Fibroblast of skin of back (primary cell): Measurements from ENCODE around the gene PRKG1.
A peak's percentile ranks its signal among the peaks of the same experiment; 100 is the strongest.
"Not testable (repeated sequence)": the region's sequence is repeated elsewhere in the genome, so short reads cannot be mapped to it uniquely, and the experiment has no call there.

Experiments used
- DNase-seq: peaks from one replicate; pipeline ENCODE4 v3.0.0-alpha.2; 2013

PRKG1 gene

DNA sequence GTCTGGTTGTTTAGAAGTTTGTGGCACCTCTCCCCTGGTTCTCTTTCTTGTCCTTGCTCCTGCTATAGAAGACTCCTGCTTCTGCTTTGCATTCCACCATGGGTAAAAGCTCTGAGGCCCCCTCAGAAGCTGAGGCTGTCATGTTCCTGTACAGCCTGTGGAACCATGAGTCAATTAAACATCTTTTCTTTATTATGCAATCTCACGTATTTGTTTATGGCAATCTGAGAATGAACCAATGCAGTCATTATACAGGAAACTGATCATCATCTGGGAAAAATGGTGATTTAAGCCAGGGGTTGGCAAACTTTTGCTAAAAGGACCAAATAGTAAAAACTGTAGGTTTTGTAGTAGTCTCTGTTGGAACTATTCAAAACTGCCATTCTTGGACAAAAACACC is 449.8 kb downstream of the PRKG1 start:
- DNase-seq, result peak; percentile 16

DNA sequence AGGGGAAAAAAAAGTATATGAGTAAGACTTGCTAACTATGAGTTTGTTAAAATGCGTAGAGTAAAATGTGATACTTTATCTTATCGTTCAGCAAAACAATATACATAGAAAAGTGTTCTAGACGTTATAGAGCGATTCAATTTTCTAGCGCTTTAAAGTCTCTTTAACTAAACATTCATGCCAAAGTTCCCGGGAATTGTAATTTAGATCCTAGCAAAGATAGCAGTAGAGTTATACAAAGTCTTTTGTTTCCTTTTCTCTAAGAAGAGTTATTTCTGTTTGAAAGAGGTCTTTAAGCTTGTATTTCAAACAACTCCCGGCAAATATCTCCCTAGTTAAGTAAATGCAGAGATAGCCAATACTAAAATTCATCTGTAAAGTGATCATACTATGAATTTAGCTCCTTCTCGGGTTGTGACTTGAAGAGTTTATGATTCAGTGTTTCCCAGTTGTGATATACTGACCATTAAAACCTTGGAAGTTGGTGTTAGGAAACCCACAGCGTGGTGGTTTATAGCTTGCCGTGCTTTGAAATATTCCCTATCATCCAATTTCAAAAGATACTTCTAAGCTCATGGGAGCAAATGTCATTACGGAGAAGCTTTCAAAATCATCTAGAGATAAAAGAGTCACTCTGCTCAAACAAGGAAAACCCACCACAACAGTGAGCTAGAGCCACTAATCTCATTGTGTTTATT is 453.4 kb downstream of the PRKG1 start:
- DNase-seq, result no peak

DNA sequence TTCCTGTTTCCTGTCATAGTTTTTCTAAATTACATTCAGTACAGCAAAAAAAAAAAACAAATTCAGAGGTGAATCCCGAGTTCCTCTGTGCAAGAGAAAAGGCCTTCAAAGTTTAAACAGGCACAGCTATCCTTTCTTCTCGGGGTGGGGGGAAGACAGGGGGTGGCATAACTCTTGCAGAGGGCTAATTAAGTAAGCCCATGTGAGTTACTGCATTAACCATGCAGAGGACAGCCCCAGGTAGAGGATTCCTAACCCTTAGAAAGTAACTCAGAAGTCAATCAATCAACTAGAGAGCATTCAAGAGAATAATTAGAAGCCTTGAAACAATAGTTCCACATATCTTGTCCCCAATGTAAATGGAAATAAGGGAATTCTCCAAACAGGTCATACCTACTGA is 454.2 kb downstream of the PRKG1 start:
- DNase-seq, result no peak

DNA sequence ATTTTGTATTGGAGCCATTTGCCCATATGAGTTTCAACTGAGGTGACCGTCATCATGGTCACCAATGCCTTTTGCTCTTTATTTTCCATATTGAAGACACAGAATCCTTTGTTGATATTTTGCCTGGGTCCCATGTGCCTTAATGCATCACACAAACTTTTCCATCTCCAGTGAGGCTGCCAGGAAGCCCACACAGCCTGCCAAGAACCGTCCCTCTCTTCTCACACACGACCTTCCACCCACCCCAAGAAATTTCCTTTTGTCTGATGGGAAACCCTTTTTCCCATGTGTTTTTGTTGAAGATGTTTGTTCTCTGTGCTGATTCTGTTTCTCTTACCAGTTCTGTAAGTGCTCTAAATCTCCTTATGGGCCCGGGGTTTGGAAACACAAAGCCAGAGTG is 456.3 kb downstream of the PRKG1 start:
- no peak for DNase-seq

DNA sequence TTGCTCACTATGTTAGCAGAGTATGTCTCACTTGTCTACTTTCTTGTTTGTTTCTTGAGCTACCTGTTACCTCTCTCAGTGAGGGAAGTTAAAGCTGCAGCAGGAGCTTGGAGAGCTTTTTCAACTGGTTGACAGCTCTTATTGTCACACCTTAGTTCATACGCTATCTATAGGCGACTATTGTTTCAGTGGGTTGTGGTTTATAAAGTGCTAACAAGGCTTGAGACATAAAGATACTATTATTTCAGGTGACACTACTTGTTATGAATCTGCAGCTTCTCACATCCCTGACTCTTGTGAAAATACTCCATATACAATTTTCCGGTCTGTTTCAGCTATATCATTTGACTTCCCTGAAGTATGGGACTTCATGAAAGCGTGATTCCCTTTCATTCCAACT is 457.8 kb downstream of the PRKG1 start:
- no peak for DNase-seq

DNA sequence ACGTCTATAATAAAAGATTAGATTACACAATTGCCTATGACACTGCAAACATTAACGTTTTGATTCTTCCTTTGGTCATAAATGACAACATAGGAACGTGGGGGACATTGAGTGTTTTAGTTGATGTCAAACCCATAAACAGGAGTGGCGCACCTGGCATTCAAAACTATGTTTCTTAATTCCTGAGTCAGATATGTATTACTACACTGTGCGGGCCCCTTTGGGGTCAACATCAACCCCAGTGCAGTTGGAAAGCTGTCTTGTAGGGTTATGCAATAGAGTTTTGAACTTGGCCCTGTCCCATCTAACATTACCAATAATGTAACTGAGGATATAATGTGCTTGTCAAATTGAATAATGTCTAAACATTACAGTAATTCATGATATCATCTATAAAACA is 468.6 kb downstream of the PRKG1 start:
- DNase-seq, result no peak

DNA sequence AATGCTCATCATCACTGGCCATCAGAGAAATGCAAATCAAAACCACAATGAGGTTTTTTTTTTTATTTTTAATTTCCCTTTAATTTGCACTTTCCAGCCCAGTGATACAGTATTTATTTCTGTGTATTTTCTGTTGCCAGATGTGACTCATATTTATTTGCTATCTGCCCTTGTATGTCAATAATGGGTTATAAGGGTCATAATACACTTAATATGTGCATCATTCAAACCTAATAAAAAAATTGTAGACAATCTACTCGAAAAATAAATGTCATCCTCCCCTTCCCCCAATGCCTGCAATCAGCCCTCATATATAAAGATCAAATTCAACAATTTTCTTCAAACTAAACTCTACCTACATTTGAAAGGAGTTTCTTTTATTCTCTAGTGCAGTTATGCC is 470.6 kb downstream of the PRKG1 start:
- DNase-seq, result no peak

DNA sequence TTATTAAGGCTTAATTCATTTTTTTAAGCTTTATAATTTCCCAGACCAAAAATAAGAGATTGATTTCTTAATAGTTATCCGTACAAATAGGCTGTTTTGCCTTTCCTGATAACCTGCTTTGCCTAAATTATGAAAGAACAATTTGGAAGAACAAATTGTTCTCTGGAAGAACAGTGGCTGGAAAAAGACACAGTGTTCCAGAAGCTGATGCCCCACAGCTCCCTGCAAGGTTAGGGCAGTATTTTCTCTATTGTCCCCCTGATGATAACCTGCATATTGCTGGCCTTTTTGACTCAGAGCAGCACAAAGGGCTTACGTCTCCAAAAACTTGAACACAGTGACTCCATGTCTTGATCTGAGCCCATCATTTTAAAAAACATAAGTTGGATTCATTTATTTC is 473.7 kb downstream of the PRKG1 start:
- no peak for DNase-seq

DNA sequence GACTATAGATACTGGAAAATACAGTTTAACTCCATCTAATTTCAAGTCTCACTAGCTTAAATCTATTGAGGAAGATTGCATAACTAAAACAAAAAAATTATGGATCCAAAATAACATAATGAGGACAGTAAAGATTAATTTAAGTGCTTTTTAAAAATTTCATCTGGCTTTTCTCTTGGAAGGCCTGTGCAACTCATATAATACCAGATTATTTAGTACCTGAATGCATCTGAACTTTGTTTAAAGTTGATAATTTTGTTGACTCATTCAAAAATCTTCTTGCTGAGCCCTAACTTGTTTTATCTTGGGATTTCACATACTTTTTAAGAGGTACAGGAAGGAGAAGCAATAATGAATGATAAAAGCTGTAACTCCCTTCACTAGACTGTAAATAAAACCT is 478.6 kb downstream of the PRKG1 start:
- DNase-seq, result no peak

DNA sequence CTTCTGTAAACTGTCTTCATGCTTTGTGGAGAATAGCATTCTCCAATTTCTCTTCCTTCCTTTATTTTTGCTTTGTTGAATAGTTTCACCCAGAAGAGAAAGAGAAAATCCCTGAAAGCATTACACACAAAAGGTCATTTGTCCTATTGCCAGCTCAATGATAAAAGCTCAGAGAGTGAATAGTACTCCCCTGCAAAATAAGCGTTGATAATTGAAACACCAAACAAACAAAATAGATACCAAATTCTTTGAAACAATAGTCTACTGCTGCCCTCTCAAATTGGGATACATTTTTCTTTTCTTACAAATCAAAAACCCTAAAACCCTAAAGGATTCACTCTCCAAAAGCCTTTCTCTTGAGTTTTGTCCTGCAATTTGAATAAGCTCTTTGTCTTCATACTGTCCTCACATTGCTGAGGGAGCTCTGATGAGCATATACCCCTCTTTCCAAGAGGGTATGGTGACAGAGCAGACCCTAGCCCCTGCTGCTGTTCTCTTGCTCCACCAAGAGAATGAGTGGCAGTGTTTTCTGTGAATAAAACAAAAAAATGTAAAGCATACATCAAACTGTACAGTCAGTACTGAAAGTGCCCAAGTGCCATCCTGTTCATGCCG is 490.7 kb downstream of the PRKG1 start:
- DNase-seq, result no peak

DNA sequence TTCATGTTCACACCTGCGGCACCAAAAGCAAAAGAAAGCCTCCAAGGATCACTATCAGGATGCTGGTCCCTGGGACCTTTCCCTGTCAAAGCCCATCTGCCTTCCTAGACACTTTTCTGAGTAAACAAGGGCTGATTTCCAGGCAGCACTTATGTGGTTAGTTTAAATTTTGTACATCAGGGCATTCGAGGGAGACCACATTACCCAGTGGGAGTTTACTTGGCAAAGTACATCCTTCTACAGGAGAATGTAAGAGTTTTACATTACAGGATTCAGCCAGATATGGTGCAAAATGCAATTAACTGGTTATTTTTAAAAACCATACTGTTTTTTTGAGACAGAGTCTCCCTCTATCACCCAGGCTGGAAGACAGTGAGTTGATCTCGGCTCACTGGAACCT is 493.0 kb downstream of the PRKG1 start:
- peak; percentile 5 for DNase-seq

DNA sequence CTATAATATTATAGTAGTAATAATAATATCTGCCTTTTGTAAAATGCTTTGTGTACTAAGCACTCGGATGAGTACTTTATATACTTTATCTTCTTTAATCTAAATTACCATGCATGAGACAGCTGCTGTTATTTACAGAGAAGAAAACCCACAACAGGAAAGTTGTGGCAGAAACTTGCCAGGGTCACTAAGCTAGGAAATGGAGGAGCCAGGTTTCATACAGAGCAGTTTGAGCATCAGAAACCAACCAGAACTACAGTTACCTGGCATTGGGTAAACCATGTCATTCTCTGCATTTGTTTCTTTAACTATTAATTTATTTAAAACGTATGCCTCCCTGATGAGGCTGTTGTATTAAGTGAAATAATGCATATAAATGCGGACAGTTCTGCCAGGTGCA is 495.2 kb downstream of the PRKG1 start:
- DNase-seq, result no peak

DNA sequence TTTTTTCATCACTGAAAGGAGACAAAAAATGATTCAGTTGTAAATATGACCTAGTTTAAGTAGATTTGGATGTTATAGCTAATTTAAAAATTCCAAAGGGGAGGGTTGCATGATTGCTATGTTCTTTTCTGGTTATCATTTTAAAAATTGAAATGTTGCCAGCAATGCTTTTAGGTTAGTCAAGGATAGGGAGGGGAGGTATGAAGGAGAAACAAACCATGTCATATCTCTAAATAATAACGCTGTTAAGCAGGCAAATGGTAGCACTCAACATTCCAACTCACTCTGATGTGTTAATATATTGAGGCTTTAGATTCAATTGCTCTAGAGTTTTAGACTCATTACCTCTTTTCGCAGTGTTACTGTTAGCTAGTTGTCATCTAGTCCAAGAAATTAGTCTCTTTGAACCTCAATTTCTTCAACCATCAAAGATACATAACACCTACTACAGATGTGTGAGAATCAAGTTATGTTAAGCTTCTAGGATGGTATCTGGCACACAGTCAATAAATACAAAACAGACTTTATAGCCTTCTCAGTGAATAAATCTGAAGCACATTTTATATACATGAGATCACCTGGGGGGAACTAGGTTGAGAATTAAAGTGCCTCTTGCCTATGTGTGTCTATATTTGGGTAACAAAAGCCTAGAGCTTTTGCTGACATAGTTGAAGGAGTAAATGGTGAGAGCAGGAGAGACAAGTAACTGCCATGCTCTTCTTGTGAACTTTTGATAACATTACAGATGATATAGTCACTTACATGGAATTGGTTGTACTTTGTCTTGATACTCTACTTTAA is 500.2 kb downstream of the PRKG1 start:
- peak; percentile 64 for DNase-seq

DNA sequence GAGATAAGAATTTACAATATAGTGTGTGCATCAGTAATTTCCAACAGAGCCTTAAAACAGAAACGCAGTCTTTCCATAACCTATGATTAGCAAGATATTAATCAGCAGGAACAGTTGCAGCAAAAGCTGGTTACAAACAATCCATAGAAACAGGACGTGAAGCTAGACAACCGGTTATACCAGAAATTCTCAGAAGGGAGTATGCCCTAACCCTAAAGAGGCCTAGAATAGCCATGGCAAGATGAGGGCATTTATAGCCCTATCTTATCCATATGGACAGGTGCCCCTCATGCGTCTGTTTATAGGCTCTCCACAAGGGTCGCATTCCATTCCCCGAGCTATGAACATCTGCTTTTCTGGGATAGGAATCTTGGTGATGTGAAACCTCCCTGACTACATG is 506.9 kb downstream of the PRKG1 start:
- DNase-seq, result not testable (repeated sequence)

DNA sequence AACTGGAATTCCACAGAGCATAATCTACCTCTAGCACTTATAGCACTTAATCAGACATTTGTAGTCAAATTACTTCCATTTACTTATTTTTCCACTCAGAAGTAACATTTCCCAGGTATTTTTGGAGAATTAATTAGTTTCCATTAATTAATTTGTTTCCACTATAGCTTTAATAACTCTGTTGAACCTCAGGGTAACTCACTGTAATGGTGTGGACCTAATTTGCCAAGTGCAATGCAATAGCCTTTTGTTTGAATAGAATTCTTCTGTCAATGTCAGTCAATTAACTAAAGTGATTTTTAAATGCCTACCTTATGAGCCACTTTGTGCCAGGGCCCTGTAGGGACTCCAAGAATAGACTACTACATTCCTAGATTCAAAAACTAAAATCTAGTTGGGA is 509.7 kb downstream of the PRKG1 start:
- no peak for DNase-seq

DNA sequence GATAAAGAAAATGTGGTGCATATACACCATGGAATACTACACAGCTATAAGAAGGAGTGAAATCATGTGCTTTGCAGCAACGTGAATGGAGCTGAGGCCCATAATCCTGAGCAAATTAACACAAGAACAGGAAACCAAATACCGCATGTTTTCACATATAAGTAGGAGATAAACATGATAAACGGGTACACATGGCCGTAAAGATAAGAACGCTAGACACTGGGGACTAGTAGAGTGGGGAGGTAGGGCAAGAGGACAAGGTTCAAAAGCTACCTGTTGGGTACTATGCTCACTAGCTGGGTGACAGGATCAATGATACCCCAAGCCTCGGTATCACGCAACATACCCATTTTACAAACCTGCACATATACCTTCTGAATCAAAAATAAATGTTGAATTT is 511.5 kb downstream of the PRKG1 start:
- DNase-seq, result no peak

DNA sequence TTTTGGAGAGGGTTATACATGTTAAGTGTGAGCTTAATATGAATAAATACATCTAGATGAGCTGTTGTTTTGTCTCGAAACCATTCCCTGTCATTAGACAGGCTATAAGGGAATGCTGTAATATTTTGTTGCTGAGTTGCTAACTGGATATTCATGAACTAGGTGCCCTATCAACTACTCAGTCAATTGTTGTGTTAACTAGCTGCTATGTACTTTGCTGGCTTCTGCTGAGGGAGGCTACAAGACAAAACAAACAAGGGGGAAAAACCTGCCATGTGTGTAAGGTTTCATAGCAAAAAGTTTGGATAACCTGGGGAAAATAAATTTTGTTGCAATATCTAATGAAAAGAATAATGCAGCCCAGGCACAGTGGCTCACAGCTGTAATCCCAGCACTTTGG is 514.7 kb downstream of the PRKG1 start:
- DNase-seq, result no peak

DNA sequence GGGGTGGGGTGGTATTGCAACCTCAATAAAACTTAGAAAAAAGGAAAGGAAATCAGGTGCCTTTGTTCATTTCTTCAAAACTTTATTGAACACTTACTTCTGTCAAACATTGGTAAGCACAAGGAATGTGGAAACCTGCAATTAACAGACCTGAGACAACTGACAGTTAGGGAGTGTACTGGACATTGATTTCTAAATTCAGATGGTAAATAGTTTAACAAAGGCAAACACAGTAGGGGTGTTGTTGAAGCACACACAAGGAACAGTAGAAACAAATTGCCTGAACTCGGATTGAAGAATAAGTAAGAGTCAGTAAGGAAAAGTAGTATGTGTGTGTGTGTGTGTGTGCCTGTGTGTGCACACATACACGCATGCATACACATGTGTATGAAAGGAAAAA is 516.5 kb downstream of the PRKG1 start:
- no peak for DNase-seq

DNA sequence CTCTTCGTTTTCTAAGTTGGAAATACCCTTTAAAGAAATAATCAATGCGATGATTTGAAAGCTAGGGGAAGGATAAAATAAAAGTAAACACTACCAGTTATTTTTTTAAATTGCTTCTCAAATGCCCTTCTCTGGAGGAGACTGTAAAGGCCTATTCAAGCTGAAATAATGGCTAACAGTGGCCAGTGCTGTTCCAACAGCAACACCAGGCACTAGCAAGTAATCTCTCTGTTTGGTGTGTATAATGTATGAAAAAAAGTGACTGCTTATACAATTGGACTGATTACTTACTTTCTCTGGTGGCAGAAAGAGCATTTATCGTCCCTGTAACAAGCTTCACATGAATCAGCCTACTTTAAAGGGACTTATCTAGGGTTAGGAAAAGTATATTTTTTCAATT is 522.4 kb downstream of the PRKG1 start:
- DNase-seq, result no peak

DNA sequence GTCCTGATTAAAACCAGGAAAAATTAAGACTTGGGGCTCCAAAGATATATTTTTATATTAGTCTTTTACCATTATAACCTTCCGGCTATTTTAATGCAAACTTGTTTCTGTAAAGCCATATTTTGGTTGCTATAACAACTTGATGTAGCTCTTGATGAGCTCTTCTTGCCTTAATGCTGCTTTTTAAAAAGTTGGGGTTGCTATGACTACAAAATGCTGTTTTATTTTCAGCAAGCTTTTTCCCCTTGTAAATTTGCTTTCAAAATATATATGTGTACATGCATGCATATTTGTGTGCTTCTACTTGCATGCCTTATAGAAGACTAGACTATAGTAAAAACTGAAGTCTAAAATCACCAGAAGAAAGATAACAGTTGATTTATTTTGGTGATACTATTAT is 525.4 kb downstream of the PRKG1 start:
- DNase-seq, result no peak

DNA sequence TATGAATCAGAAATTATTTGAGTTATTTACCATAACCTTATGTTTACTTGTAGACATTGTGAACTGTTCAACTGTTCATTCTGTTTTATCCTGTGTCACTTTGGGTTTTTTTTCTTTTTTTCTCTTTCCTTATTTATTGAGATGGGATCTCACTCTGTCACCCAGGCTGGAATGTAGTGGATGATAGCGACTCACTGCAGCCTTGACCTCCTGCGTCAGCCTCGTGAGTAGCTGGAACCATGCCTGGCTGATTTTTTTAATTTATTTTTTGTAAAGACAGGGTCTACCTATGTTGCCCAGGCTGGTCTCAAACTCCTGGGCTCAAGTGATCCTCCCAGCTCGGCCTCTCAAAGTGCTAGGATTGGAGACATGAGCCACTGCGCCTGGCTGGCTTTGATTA is 528.0 kb downstream of the PRKG1 start:
- peak; percentile 45 for DNase-seq

DNA sequence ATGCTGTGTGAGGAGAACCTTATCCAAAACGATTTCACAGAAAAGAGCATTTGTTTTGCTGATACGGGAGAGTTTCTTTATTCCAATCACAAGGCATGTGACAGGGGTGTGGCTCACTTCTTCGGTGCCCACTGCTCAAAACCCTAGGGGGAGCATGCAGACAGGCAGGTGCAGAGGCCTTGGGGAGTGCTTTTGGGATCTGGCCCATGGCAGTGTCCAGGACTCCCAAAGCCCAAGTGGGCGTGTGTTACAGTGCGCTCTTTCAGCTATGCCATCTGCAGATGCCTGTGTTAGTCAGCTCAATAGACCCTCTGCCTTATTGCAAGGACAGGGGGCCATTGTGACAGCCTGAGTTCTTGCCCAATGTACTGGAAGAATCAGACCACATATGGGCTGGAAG is 530.3 kb downstream of the PRKG1 start:
- no peak for DNase-seq

DNA sequence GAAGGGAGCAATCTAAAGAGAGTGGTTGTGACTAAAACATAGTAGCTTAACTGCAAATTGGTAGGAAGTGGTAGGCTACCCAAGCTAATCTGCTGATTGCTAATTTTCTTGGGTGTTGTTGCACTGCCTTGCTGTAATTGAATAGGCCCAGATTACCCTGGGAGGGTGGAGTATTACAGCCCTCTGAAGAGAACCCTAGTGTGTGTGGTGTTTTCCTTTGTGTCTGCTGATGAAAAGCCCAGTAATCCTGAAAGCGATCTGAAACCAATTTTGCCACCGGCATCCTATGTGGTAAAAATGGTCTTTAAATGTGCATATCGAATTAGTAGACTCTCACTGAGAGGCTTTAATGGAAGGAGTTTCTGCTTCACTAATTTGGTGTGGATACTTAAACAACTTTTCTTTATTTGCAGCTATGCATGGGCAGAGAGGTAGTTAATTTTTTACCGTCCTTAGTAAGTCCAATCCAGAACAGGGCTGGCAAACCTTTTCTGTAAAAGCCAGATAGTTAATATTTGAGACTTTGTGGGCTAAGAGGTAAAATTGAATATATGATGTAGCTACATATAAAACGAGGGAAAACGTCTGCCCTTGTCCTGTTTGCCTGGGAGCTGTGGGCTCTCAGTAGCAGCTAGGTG is 532.7 kb downstream of the PRKG1 start:
- DNase-seq, result no peak

DNA sequence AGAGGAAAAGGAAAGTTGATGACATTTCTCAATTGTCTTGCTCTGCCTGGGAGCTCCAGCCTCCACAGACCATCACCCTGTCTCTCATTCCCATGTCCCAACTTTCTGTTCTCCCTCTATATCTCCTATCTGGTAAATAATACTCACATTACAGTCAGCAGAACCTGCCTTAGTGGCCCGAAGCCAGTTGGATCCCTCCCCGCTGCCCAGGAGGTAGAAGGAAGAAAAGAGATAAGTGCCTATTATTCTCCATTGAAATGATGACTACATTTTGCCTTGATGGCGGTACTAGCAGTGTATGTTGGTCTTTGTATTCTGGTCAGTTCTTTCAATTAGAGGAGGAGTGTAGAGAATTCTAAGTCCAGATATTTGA is 533.2 kb downstream of the PRKG1 start:
- DNase-seq, result no peak
